Measurements from ENCODE around the gene GREB1.

DNA sequence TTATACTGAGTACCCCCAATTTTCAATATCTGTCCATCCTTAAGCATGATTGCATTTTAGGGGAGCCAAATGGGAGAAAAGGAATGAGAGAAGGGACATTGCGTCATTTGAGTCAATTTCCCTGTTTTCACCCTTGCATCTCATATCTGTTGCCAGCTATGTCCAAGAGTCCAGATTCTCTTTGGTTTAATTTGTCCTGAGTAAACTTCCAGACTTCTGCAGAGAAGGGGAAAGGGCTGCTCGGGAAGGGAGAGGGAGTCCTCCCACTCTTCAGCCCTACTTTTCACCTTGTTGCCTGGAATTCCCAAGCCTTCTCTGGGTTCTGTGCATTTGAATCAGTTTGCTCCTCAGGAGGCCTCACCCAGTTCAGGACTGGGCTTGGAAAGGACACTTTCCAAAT lies 16.5 kb downstream of the GREB1 start:
- TF ChIP-seq, protein P1, sequence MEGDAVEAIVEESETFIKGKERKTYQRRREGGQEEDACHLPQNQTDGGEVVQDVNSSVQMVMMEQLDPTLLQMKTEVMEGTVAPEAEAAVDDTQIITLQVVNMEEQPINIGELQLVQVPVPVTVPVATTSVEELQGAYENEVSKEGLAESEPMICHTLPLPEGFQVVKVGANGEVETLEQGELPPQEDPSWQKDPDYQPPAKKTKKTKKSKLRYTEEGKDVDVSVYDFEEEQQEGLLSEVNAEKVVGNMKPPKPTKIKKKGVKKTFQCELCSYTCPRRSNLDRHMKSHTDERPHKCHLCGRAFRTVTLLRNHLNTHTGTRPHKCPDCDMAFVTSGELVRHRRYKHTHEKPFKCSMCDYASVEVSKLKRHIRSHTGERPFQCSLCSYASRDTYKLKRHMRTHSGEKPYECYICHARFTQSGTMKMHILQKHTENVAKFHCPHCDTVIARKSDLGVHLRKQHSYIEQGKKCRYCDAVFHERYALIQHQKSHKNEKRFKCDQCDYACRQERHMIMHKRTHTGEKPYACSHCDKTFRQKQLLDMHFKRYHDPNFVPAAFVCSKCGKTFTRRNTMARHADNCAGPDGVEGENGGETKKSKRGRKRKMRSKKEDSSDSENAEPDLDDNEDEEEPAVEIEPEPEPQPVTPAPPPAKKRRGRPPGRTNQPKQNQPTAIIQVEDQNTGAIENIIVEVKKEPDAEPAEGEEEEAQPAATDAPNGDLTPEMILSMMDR (IDR thresholded peaks at IDR 0.05; ENCODE audit: poor library complexity, severe bottlenecking) = no peak
- no peak for TF ChIP-seq EZH2 (IDR thresholded peaks at IDR 0.05; ENCODE audit: borderline replicate concordance, insufficient read depth, low read length, poor library complexity, severe bottlenecking)
- TF ChIP-seq TAF1 (IDR thresholded peaks at IDR 0.05; ENCODE audit: low read depth) = no peak
- no peak for TF ChIP-seq REST (IDR thresholded peaks at IDR 0.05; ENCODE audit: borderline replicate concordance)
- no peak for TF ChIP-seq RAD21 (conservative IDR thresholded peaks at IDR 0.05)
- no peak for TF ChIP-seq EP300 (conservative IDR thresholded peaks at IDR 0.05; ENCODE audit: poor library complexity, severe bottlenecking)

All from neural cell (in vitro differentiated cells).